ENCODE results near the gene B3GALNT2.

DNA sequence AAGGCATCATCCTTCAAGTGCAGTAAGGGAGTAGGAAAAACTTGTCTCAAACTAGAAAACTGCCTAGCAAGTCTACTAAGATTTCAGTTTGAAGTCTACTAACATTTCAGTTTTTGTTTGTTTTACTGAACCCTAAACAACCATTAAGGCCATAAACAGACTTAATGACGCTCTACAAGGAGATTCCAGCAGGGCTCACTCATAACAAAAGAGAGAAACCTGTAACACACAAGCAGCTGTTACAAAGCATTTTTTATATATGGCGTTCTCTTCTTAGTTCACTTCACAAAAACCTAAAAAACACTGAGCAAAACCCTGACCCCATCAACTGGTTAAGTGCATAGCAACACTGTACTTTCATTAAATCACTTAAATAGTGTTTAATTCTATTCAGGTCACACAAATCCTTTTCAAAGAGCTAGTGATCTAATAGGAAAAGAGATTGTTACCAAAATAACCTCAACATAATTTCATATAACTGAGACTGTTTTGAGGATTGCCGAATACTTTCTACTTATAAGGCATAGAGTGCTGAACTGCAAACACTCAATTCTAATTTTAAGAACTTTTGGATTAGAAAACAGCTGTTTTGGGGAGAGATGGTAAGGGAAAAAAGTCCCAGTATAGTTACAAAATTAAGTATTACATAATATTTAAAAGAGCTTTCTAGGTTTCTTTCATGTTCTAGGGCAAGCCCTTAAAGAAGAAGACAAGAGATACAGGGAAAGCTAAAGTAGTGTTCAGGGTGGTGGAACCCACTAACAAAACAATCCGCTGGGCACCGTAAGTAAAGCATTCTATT lies 1.4 kb downstream of the B3GALNT2 start:
- TF ChIP-seq, protein P1, sequence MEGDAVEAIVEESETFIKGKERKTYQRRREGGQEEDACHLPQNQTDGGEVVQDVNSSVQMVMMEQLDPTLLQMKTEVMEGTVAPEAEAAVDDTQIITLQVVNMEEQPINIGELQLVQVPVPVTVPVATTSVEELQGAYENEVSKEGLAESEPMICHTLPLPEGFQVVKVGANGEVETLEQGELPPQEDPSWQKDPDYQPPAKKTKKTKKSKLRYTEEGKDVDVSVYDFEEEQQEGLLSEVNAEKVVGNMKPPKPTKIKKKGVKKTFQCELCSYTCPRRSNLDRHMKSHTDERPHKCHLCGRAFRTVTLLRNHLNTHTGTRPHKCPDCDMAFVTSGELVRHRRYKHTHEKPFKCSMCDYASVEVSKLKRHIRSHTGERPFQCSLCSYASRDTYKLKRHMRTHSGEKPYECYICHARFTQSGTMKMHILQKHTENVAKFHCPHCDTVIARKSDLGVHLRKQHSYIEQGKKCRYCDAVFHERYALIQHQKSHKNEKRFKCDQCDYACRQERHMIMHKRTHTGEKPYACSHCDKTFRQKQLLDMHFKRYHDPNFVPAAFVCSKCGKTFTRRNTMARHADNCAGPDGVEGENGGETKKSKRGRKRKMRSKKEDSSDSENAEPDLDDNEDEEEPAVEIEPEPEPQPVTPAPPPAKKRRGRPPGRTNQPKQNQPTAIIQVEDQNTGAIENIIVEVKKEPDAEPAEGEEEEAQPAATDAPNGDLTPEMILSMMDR (IDR thresholded peaks at IDR 0.05 in 4 of 5, conservative IDR thresholded peaks at IDR 0.05 in 1 of 5): no peak
- TF ChIP-seq POLR2A (IDR thresholded peaks at IDR 0.05): no peak
